HepG2 (cell line): ENCODE results near the gene ZCCHC24. TPM values are rescaled to one million over a fixed set of nuclear protein-coding genes. Genes with fewer than 3 reads are reported as not detected.
A peak's percentile ranks its signal among the peaks of the same experiment; 100 is the strongest.

Source experiments
- ATF4 ChIP-seq, 2 experiments: fragments of 450-650 bp in 1 of 2; sonication (generic) in 1 of 2; formaldehyde crosslinking; IDR thresholded peaks; 2 replicates each; pipeline versions ENCODE4 v1.5.0 to v1.8.0; 2020 to 2022; ENCODE audit warnings: mild to moderate bottlenecking in 1 of 2, missing genetic modification reagents in 1 of 2
- DNMT1 ChIP-seq: sonication (generic); formaldehyde crosslinking; IDR thresholded peaks from 2 replicates; pipeline ENCODE4 v1.5.1; 2020; ENCODE audit warnings: mild to moderate bottlenecking, missing genetic modification reagents
- POLR2AphosphoS5 ChIP-seq: IDR thresholded peaks from 2 replicates; pipeline ENCODE4 v1.6.1; 2012; ENCODE audit warnings: low read depth, low read length
- SMARCC2 ChIP-seq: fragments of 450-650 bp; IDR thresholded peaks from 2 replicates; pipeline ENCODE4 v1.6.1; 2017; ENCODE audit warnings: antibody characterized with exemption, mild to moderate bottlenecking
- THYN1 ChIP-seq: sonication (generic); formaldehyde crosslinking; IDR thresholded peaks from 2 replicates; pipeline ENCODE4 v1.8.1; 2023; ENCODE audit warnings: low read depth, mild to moderate bottlenecking, moderate library complexity, missing genetic modification reagents, borderline replicate concordance
- ZBTB14 ChIP-seq: sonication (generic); formaldehyde crosslinking; IDR thresholded peaks from 2 replicates; pipeline ENCODE4 v1.4.0; 2020; ENCODE audit warnings: missing genetic modification reagents
- ZBTB33 ChIP-seq: sonication (generic); formaldehyde crosslinking; IDR thresholded peaks from 2 replicates; pipeline ENCODE4 v1.4.0; 2020; ENCODE audit warnings: missing genetic modification reagents
- ZNF10 ChIP-seq: sonication (generic); formaldehyde crosslinking; IDR thresholded peaks from 2 replicates; pipeline ENCODE4 v1.4.0; 2020; ENCODE audit warnings: mild to moderate bottlenecking, low read depth, missing genetic modification reagents, borderline replicate concordance
- ZNF101 ChIP-seq: sonication (generic); formaldehyde crosslinking; IDR thresholded peaks from 2 replicates; pipeline ENCODE4 v1.4.0; 2020; ENCODE audit warnings: mild to moderate bottlenecking, low read depth, missing genetic modification reagents, borderline replicate concordance
- ZNF33A ChIP-seq: sonication (generic); formaldehyde crosslinking; IDR thresholded peaks from 2 replicates; pipeline ENCODE4 v1.5.1; 2020; ENCODE audit warnings: missing genetic modification reagents, mild to moderate bottlenecking, moderate library complexity, borderline replicate concordance
- ZNF430 ChIP-seq: sonication (generic); formaldehyde crosslinking; IDR thresholded peaks from 2 replicates; pipeline ENCODE4 v1.9.0; 2021; ENCODE audit warnings: mild to moderate bottlenecking, missing genetic modification reagents
- ZNF563 ChIP-seq: sonication (generic); formaldehyde crosslinking; IDR thresholded peaks from 2 replicates; pipeline ENCODE4 v1.8.0; 2022; ENCODE audit warnings: mild to moderate bottlenecking, moderate library complexity, missing genetic modification reagents
- ZNF713 ChIP-seq: sonication (generic); formaldehyde crosslinking; IDR thresholded peaks from 2 replicates; pipeline ENCODE4 v1.4.0; 2020; ENCODE audit warnings: mild to moderate bottlenecking, missing genetic modification reagents
- ZNF784 ChIP-seq: sonication (generic); formaldehyde crosslinking; IDR thresholded peaks from 2 replicates; pipeline ENCODE4 v1.5.1; 2020; ENCODE audit warnings: missing genetic modification reagents, mild to moderate bottlenecking, borderline replicate concordance
- ZNF790 ChIP-seq: sonication (generic); formaldehyde crosslinking; IDR thresholded peaks from 2 replicates; pipeline ENCODE4 v1.8.0; 2022; ENCODE audit warnings: missing genetic modification reagents, mild to moderate bottlenecking, borderline replicate concordance
- ZNF883 ChIP-seq: sonication (generic); formaldehyde crosslinking; IDR thresholded peaks from 2 replicates; pipeline ENCODE4 v1.5.1; 2020; ENCODE audit warnings: mild to moderate bottlenecking, missing genetic modification reagents; ENCODE audit errors: not compliant biosample characterization
- polyA plus RNA-seq, 8 experiments: library from polyadenylated mRNA; depleted of rRNA in 3 of 8; stranded (reverse) in 7 of 8; unstranded in 1 of 8; fragments of >200 nt; fragmentation: Illumina TruSeq in 4 of 8; extraction: Trizol in 4 of 8; gene quantifications; 2 replicates each; pipeline versions ENCODE4 v1.2.1 to v1.2.3, GENCODE V29; 2011 to 2016; ENCODE audit warnings: low read depth in 4 of 8, missing spikeins in 1 of 8, mixed read lengths in 1 of 8; ENCODE audit not compliant: insufficient read depth in 1 of 8
- total RNA-seq, 5 experiments: library from RNA; depleted of rRNA; stranded (reverse); fragments of >200 nt; fragmentation: Illumina TruSeq; extraction: Trizol; gene quantifications; 2 replicates each; pipeline ENCODE4 v1.2.3, GENCODE V29; 2016; ENCODE audit warnings: low read depth in 1 of 5
- TF ChIP-seq, protein P1 (sequence below): IDR thresholded peaks from 2 replicates; pipeline ENCODE4 v1.6.1; 2016; ENCODE audit warnings: low read depth
- TF ChIP-seq, protein P2 (sequence below): sonication (generic); formaldehyde crosslinking; IDR thresholded peaks from 2 replicates; pipeline ENCODE4 v1.5.0; 2020; ENCODE audit warnings: missing genetic modification reagents
- TF ChIP-seq, protein P3 (sequence below): sonication (generic); formaldehyde crosslinking; IDR thresholded peaks from 2 replicates; pipeline ENCODE4 v1.4.0; 2020; ENCODE audit warnings: missing genetic modification reagents

ZCCHC24 gene
- total and polyA plus RNA-seq, 2 of the 13 experiments (the other 11 are each of a cell fraction or from before 2014, with no cell fraction given), result 3.1 to 7.9 TPM

GRCh38 chr10:79380125-79380945, 65.1 kb downstream of the ZCCHC24 start (continued):
- TF ChIP-seq, protein P1, sequence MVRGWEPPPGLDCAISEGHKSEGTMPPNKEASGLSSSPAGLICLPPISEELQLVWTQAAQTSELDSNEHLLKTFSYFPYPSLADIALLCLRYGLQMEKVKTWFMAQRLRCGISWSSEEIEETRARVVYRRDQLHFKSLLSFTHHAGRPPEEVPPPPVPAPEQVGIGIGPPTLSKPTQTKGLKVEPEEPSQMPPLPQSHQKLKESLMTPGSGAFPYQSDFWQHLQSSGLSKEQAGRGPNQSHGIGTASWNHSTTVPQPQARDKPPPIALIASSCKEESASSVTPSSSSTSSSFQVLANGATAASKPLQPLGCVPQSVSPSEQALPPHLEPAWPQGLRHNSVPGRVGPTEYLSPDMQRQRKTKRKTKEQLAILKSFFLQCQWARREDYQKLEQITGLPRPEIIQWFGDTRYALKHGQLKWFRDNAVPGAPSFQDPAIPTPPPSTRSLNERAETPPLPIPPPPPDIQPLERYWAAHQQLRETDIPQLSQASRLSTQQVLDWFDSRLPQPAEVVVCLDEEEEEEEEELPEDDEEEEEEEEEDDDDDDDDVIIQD (CRISPR knock-in tag), result peak; percentile 44
- no peak for TF ChIP-seq ZNF790
- no peak for TF ChIP-seq ZNF101 (CRISPR knock-in tag)
- TF ChIP-seq, protein P2, sequence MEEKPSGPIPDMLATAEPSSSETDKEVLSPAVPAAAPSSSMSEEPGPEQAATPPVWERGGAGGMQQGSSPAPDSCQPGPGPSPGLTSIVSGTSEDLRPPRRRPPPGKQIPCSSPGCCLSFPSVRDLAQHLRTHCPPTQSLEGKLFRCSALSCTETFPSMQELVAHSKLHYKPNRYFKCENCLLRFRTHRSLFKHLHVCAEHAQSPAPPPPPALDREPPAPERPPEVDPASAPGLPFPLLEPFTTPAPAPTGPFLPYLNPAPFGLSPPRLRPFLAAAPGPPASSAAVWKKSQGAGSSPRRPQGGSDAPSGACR (CRISPR knock-in tag), result peak; percentile 65; the same call in 1 of the 2 replicates
- peak; percentile 6; the same call in 1 of the 2 replicates for TF ChIP-seq ZBTB33 (CRISPR knock-in tag)
- no peak for TF ChIP-seq ZNF10 (CRISPR knock-in tag)
- no peak for TF ChIP-seq THYN1 (CRISPR knock-in tag)
- TF ChIP-seq ZNF883 (CRISPR knock-in tag), result peak; percentile 54
- TF ChIP-seq, protein P3, sequence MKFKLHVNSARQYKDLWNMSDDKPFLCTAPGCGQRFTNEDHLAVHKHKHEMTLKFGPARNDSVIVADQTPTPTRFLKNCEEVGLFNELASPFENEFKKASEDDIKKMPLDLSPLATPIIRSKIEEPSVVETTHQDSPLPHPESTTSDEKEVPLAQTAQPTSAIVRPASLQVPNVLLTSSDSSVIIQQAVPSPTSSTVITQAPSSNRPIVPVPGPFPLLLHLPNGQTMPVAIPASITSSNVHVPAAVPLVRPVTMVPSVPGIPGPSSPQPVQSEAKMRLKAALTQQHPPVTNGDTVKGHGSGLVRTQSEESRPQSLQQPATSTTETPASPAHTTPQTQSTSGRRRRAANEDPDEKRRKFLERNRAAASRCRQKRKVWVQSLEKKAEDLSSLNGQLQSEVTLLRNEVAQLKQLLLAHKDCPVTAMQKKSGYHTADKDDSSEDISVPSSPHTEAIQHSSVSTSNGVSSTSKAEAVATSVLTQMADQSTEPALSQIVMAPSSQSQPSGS (CRISPR knock-in tag), result peak; percentile 52; the same call in 1 of the 2 replicates
- TF ChIP-seq ZNF713 (CRISPR knock-in tag), result 0 out of 2 replicates have a peak, but pooled peaks have one; percentile 38
- peak; percentile 83 for TF ChIP-seq POLR2AphosphoS5
- TF ChIP-seq ZNF33A (CRISPR knock-in tag), result no peak
- TF ChIP-seq ZBTB14, result no peak
- TF ChIP-seq ATF4 (CRISPR knock-in tag; IDR thresholded peaks at IDR 0.05), result peak in 1 of 2 experiments; percentile 53; a peak in 1 of 4 replicates
- peak; percentile 59; the same call in 1 of the 2 replicates for TF ChIP-seq ZNF430
- TF ChIP-seq ZNF784, result peak; percentile 80; the same call in 1 of the 2 replicates
- TF ChIP-seq DNMT1, result no peak
- no peak; the same call in 1 of the 2 replicates for TF ChIP-seq ZNF563
- no peak for TF ChIP-seq SMARCC2
